ENCODE measurements around the gene BTBD16.

BTBD16 gene

GRCh38 chr10:122303271-122304053 lies 32.4 kb downstream of the BTBD16 start:
- peaks cover 11% of the 10 kb centered on the region for H3K9me3 Mint-ChIP-seq (ENCODE audit: low read depth)
- H3K36me3 Mint-ChIP-seq = peaks cover 2% of the 10 kb centered on the region
- peaks cover 2% of the 10 kb centered on the region for H3K27me3 Mint-ChIP-seq
- H3K4me3 Mint-ChIP-seq = no peak overlapping the region
- peaks cover 6% of the 10 kb centered on the region for H3K4me1 Mint-ChIP-seq (ENCODE audit: low read depth)
- H3K27ac Mint-ChIP-seq = no peak overlapping the region

- Mint-ChIP-seq H3K9me3 (ENCODE audit: low read depth) (peaks cover 11% of the 10 kb centered on the region), H3K4me3 (no peak overlapping the region), H3K27me3 (peaks cover 2% of the 10 kb centered on the region), H3K4me1 (ENCODE audit: low read depth) (peaks cover 2% of the 10 kb centered on the region), H3K27ac (no peak overlapping the region), H3K36me3 (peaks cover 2% of the 10 kb centered on the region)
Measured at GRCh38 chr10:122304054-122304579, 33.0 kb downstream of the BTBD16 start.

- peaks cover 2% of the 10 kb centered on the region for H3K27me3 Mint-ChIP-seq
- peaks cover 11% of the 10 kb centered on the region for H3K9me3 Mint-ChIP-seq (ENCODE audit: low read depth)
- peaks cover 2% of the 10 kb centered on the region for H3K36me3 Mint-ChIP-seq
- no peak overlapping the region for H3K4me3 Mint-ChIP-seq
- no peak overlapping the region for H3K27ac Mint-ChIP-seq
- H3K4me1 Mint-ChIP-seq (ENCODE audit: low read depth) = no peaks in the 10 kb centered on the region
Measured at GRCh38 chr10:122306282-122306681, 35.2 kb downstream of the BTBD16 start.

- peaks cover 11% of the 10 kb centered on the region for H3K9me3 Mint-ChIP-seq (ENCODE audit: low read depth)
Measured at GRCh38 chr10:122306744-122307143, 35.6 kb downstream of the BTBD16 start.

DNA sequence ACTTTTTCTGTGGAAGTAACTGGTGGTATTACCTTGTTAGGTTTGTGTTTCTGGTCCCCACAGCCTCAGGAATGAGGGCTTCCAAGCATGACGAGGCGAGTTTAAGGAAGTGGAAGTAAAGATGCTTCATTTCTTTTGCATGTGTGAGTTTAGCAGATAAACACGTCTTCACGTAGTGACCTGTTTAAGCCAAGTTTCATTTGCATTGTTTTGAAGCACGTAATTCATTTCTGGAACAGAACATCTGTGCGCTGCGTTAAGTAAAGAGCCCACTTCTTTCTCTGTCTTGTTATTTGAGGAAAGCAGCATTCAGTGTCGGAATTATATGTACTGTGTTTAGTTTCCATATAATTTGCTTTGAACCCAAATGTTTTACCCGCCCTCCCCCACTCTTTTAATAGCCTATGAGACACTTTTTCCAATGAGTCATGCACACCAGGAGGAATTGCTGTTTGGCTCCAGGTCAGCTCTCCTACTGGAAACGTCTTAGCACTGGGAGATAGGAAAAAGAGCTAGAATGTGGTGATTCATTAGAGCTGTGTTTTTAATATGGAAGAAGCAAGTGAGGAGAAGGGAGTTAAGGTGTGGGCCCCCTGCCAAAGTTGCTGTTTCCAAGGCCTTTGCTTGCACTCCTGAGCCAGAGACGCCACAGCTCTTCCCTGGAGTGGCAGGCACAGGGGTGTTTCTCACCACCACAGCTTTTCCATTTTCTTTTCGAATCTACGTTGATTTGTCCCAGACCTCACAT lies 36.7 kb downstream of the BTBD16 start:
- H3K4me1 Mint-ChIP-seq (ENCODE audit: low read depth) = no peaks in the 10 kb centered on the region
- peaks cover 11% of the 10 kb centered on the region for H3K9me3 Mint-ChIP-seq (ENCODE audit: low read depth)
- H3K36me3 Mint-ChIP-seq = peaks cover 2% of the 10 kb centered on the region
- no peak overlapping the region for H3K4me3 Mint-ChIP-seq
- H3K27me3 Mint-ChIP-seq = peaks cover 5% of the 10 kb centered on the region
- no peak overlapping the region for H3K27ac Mint-ChIP-seq

More at GRCh38 chr10:122306744-122307143, 35.6 kb downstream of the BTBD16 start:
- Mint-ChIP-seq H3K27ac (no peak overlapping the region), H3K4me3 (no peak overlapping the region), H3K4me1 (ENCODE audit: low read depth) (no peaks in the 10 kb centered on the region), H3K27me3 (peaks cover 2% of the 10 kb centered on the region), H3K36me3 (peaks cover 2% of the 10 kb centered on the region)

GRCh38 chr10:122308417-122309141 lies 37.5 kb downstream of the BTBD16 start:
- Mint-ChIP-seq H3K9me3 (ENCODE audit: low read depth) (peaks cover 11% of the 10 kb centered on the region), H3K36me3 (peaks cover 2% of the 10 kb centered on the region), H3K27ac (no peak overlapping the region), H3K27me3 (peaks cover 7% of the 10 kb centered on the region), H3K4me1 (ENCODE audit: low read depth) (no peaks in the 10 kb centered on the region), H3K4me3 (no peak overlapping the region)

DNA sequence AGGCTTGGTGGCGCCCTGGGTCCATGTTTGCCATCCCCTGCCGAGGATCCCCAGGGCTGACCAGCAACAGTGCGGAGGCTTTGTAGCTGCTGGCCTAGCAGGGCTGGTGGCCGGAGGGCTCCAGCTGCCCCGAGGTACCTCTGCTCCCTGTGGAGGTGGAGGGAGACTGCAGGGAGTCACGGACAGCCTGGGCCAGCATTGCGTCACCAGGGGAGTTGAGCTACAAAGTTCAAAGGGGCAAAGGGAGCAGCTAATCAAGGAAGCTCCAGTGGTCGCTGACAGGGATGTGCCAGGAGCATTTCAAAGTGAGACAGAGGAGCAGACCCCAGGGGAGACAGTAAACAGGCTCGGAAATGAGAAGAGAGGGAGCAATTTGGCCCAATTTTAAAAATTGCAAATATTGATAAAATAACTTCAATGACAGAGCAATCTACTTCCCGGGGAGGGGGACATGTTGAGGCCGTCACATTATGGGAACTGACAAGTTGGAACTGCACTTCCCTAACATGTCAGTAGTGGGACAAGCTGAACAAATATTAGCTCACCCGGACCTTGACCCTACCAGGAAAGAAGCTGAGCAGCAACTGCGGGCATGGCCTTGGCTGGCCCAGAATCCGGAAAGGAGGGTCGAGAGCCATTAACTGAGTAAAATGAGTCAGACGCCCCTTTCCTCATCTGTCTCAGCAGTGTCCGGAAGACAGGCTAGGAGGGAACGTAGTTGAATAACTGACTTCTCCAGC lies 39.4 kb downstream of the BTBD16 start:
- H3K27ac Mint-ChIP-seq = no peak overlapping the region
- H3K4me3 Mint-ChIP-seq = no peak overlapping the region
- peaks cover 1% of the 10 kb centered on the region for H3K36me3 Mint-ChIP-seq
- peaks cover 9% of the 10 kb centered on the region for H3K9me3 Mint-ChIP-seq (ENCODE audit: low read depth)
- peaks cover 7% of the 10 kb centered on the region for H3K27me3 Mint-ChIP-seq
- H3K4me1 Mint-ChIP-seq (ENCODE audit: low read depth) = no peaks in the 10 kb centered on the region

DNA sequence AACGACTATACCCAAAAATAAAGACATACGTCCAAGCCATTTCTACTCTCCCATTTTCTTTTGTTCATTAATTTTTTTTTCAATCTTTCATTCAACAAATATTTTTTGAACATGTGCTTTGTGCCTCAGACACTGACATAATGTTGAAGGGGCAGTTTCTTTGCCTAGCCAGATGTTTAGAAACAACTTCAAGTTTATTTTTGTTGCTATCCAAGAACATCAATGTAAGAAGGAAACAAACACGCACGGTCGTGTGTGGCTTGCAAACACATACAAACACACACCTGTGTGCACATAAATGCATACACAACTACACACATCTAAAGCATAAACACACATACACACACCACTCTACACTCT lies 39.9 kb downstream of the BTBD16 start:
- Mint-ChIP-seq H3K4me3 (no peak overlapping the region), H3K27me3 (peaks cover 9% of the 10 kb centered on the region), H3K4me1 (ENCODE audit: low read depth) (no peaks in the 10 kb centered on the region), H3K36me3 (no peaks in the 10 kb centered on the region), H3K9me3 (ENCODE audit: low read depth) (peaks cover 3% of the 10 kb centered on the region), H3K27ac (no peak overlapping the region)

- Mint-ChIP-seq H3K4me3 (no peak overlapping the region), H3K36me3 (no peaks in the 10 kb centered on the region), H3K27me3 (peaks cover 13% of the 10 kb centered on the region), H3K4me1 (ENCODE audit: low read depth) (no peaks in the 10 kb centered on the region), H3K27ac (no peak overlapping the region), H3K9me3 (ENCODE audit: low read depth) (no peaks in the 10 kb centered on the region)
Measured at GRCh38 chr10:122311716-122312115, 40.6 kb downstream of the BTBD16 start.

GRCh38 chr10:122316224-122316884 lies 45.3 kb downstream of the BTBD16 start:
- Mint-ChIP-seq H3K27ac (no peak overlapping the region), H3K4me3 (no peak overlapping the region)

DNA sequence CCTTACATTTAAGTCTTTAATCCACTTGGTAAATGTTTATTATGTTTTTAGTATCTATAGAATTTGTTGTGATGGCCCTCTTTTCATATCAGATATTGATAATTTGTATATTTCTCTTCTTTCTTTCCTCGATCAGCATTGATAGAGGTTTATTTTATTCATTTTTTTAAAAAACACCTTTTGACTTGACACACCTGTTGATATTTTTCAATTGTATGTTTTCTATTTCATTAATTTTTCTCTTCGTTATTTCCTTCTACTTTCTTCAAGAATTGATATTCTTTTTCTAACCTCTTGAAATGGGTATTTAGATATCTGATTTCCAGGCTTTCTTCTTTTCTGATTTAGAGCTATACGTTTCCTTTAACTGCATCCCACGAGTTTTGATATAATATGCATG lies 50.9 kb downstream of the BTBD16 start:
- Mint-ChIP-seq H3K27ac (no peak overlapping the region), H3K27me3 (peaks cover 6% of the 10 kb centered on the region), H3K4me1 (ENCODE audit: low read depth) (no peaks in the 10 kb centered on the region), H3K36me3 (no peaks in the 10 kb centered on the region), H3K4me3 (no peak overlapping the region), H3K9me3 (ENCODE audit: low read depth) (no peaks in the 10 kb centered on the region)

More at GRCh38 chr10:122316224-122316884, 45.3 kb downstream of the BTBD16 start:
- H3K9me3 Mint-ChIP-seq (ENCODE audit: low read depth) = no peaks in the 10 kb centered on the region
- H3K4me1 Mint-ChIP-seq (ENCODE audit: low read depth) = no peaks in the 10 kb centered on the region
- H3K27me3 Mint-ChIP-seq = peaks cover 12% of the 10 kb centered on the region
- no peaks in the 10 kb centered on the region for H3K36me3 Mint-ChIP-seq

- Mint-ChIP-seq H3K36me3 (no peaks in the 10 kb centered on the region), H3K27me3 (peaks cover 6% of the 10 kb centered on the region), H3K4me3 (no peak overlapping the region), H3K9me3 (ENCODE audit: low read depth) (no peaks in the 10 kb centered on the region), H3K4me1 (ENCODE audit: low read depth) (no peaks in the 10 kb centered on the region), H3K27ac (no peak overlapping the region)
Measured at GRCh38 chr10:122323189-122323588, 52.1 kb downstream of the BTBD16 start.

DNA sequence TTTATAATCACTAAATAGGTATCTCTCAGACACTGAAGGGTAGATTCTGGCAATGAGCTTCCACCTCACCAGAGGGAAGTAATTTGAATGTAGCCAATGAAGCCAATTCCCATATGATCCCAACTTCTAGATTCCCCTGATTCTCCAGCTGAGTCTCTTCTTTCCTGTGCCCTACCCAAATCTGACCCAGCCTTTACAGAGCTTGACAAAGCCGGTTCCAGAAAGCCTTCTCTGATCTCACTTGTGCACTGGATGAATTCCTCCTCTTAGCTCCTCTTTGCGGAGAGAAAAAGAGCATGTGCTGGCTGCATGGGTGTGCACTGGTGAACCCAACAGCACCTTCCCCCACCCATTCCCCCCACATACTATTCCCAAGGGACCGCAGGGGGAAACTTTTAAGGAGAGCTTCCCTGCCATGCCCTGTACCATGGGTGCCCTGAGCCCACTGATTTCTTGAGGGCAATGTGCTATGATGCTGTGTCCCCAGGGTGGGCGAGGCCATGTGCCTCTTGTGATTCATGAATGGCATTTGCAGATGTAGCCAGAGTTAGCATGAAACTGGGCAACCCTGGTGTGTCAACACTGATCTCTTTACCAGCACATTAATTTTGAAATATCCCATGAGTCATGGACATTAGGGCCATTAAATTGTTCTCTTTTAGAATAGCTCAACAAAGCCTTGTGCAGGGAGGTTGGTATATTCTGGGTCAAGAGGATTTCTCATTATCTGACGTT lies 53.0 kb downstream of the BTBD16 start:
- no peak overlapping the region for H3K27ac Mint-ChIP-seq
- no peaks in the 10 kb centered on the region for H3K9me3 Mint-ChIP-seq (ENCODE audit: low read depth)
- no peaks in the 10 kb centered on the region for H3K4me1 Mint-ChIP-seq (ENCODE audit: low read depth)
- peaks cover 6% of the 10 kb centered on the region for H3K27me3 Mint-ChIP-seq
- no peak overlapping the region for H3K4me3 Mint-ChIP-seq
- H3K36me3 Mint-ChIP-seq = no peaks in the 10 kb centered on the region

All from activated naive CD8-positive, alpha-beta T cell (primary cell).